HG02840 (cell line): ENCODE data around the gene SORCS1.

ENCODE experiments used
- ATAC-seq: cut with Tn5 transposase; IDR thresholded peaks from one replicate; pipeline ENCODE4 v1.9.1; 2021; ENCODE audit warnings: mild to moderate bottlenecking, moderate library complexity, moderate number of reproducible peaks; ENCODE audit not compliant: unreplicated experiment, low FRiP score

Gene SORCS1

GRCh38 chr10:106771154-106771553, 393.4 kb downstream of the SORCS1 start:
- no peak for ATAC-seq

- ATAC-seq: no peak
Measured at GRCh38 chr10:106768204-106768603, 396.3 kb downstream of the SORCS1 start.

- no peak for ATAC-seq
Measured at GRCh38 chr10:106765928-106766327, 398.6 kb downstream of the SORCS1 start.

GRCh38 chr10:106765241-106765754, 399.2 kb downstream of the SORCS1 start:
- ATAC-seq: no peak

- ATAC-seq: no peak
Measured at GRCh38 chr10:106764360-106764759, 400.1 kb downstream of the SORCS1 start.

GRCh38 chr10:106761906-106762305, 402.6 kb downstream of the SORCS1 start:
- ATAC-seq: no peak

GRCh38 chr10:106757521-106757920, 407.0 kb downstream of the SORCS1 start:
- no peak for ATAC-seq

- no peak for ATAC-seq
Measured at GRCh38 chr10:106751091-106751490, 413.4 kb downstream of the SORCS1 start.

- no peak for ATAC-seq
Measured at GRCh38 chr10:106746868-106747267, 417.6 kb downstream of the SORCS1 start.

GRCh38 chr10:106741006-106741530, 423.4 kb downstream of the SORCS1 start:
- ATAC-seq: no peak

GRCh38 chr10:106740071-106740470, 424.4 kb downstream of the SORCS1 start:
- no peak for ATAC-seq

GRCh38 chr10:106734220-106734619, 430.3 kb downstream of the SORCS1 start:
- ATAC-seq: no peak

- ATAC-seq: no peak
Measured at GRCh38 chr10:106728232-106728631, 436.3 kb downstream of the SORCS1 start.

- no peak for ATAC-seq
Measured at GRCh38 chr10:106727170-106727569, 437.3 kb downstream of the SORCS1 start.

GRCh38 chr10:106722524-106722923, 442.0 kb downstream of the SORCS1 start:
- ATAC-seq: no peak

GRCh38 chr10:106720683-106721082, 443.8 kb downstream of the SORCS1 start:
- no peak for ATAC-seq

- no peak for ATAC-seq
Measured at GRCh38 chr10:106716381-106716780, 448.1 kb downstream of the SORCS1 start.

GRCh38 chr10:106714734-106715555, 449.6 kb downstream of the SORCS1 start:
- ATAC-seq: no peak

- no peak for ATAC-seq
Measured at GRCh38 chr10:106713846-106714245, 450.7 kb downstream of the SORCS1 start.

GRCh38 chr10:106712988-106713387, 451.5 kb downstream of the SORCS1 start:
- no peak for ATAC-seq

GRCh38 chr10:106711313-106711906, 453.1 kb downstream of the SORCS1 start:
- ATAC-seq: no peak

- ATAC-seq: no peak
Measured at GRCh38 chr10:106708506-106708905, 456.0 kb downstream of the SORCS1 start.
